OCI-LY1 (cell line): ENCODE results near the gene TNS1.

Source experiments
- H2AFZ ChIP-seq: fragments of 200-600 bp; sonication (generic), shearing (Covaris generic); 2 replicates; pipeline ENCODE4 v1.6.0; 2014; ENCODE audit warnings: antibody characterized with exemption, mild to moderate bottlenecking, low read length
- H3F3A ChIP-seq: fragments of 200-600 bp; sonication (generic), shearing (Covaris generic); 2 replicates; pipeline ENCODE4 v1.6.0; 2014; ENCODE audit warnings: mild to moderate bottlenecking, antibody characterized with exemption, low read length, moderate library complexity; ENCODE audit not compliant: insufficient read depth
- H3K27ac ChIP-seq: fragments of 200-600 bp; sonication (generic); 2 replicates; pipeline ENCODE4 v1.5.1; 2014; ENCODE audit warnings: low read length, mixed run types, mild to moderate bottlenecking, low read depth; ENCODE audit not compliant: poor library complexity, severe bottlenecking
- H3K27me3 ChIP-seq: fragments of 200-600 bp; sonication (generic); 2 replicates; pipeline ENCODE4 v1.6.0; 2014; ENCODE audit warnings: antibody characterized with exemption, mild to moderate bottlenecking, low read length, moderate library complexity; ENCODE audit not compliant: insufficient read depth
- H3K36me3 ChIP-seq: fragments of 200-600 bp; sonication (generic); 2 replicates; pipeline ENCODE4 v1.6.1; 2014; ENCODE audit warnings: mild to moderate bottlenecking, antibody characterized with exemption, low read length, moderate library complexity, mixed read lengths; ENCODE audit not compliant: insufficient read depth
- H3K4me1 ChIP-seq: fragments of 200-600 bp; sonication (generic); 2 replicates; pipeline ENCODE4 v1.5.1; 2014; ENCODE audit warnings: mild to moderate bottlenecking, low read length, moderate library complexity; ENCODE audit not compliant: insufficient read depth, severe bottlenecking
- H3K4me2 ChIP-seq: fragments of 200-600 bp; sonication (generic), shearing (Covaris generic); 2 replicates; pipeline ENCODE4 v1.6.1; 2014; ENCODE audit warnings: low read length
- H3K4me3 ChIP-seq: fragments of 200-600 bp; sonication (generic); 2 replicates; pipeline ENCODE4 v1.5.1; 2014; ENCODE audit warnings: low read length, low read depth, mild to moderate bottlenecking, mixed read lengths; ENCODE audit not compliant: poor library complexity, severe bottlenecking
- H3K79me2 ChIP-seq: fragments of 200-600 bp; shearing (Covaris generic); 2 replicates; pipeline ENCODE4 v1.6.1; 2016; ENCODE audit warnings: mixed run types, low read length, mixed read lengths; ENCODE audit not compliant: insufficient read depth
- H3K9ac ChIP-seq: fragments of 200-600 bp; sonication (generic), shearing (Covaris generic); 2 replicates; pipeline ENCODE4 v1.6.1; 2014; ENCODE audit warnings: mild to moderate bottlenecking, low read length, mixed read lengths
- H3K9me2 ChIP-seq: fragments of 200-600 bp; sonication (generic), shearing (Covaris generic); 2 replicates; pipeline ENCODE4 v1.6.1; 2014; ENCODE audit warnings: low read depth, mild to moderate bottlenecking, low read length, mixed read lengths
- H3K9me3 ChIP-seq: fragments of 200-600 bp; shearing (Covaris generic); 2 replicates; pipeline ENCODE4 v1.6.1; 2014; ENCODE audit warnings: low read length, mixed read lengths
- H4K20me1 ChIP-seq: fragments of 200-600 bp; sonication (generic), shearing (Covaris generic); 2 replicates; pipeline ENCODE4 v1.6.0; 2016; ENCODE audit warnings: mild to moderate bottlenecking, low read length; ENCODE audit not compliant: insufficient read depth
- CTCF ChIP-seq: fragments of 200-600 bp; sonication (generic), shearing (Covaris generic); IDR thresholded peaks from 2 replicates; pipeline ENCODE4 v1.5.1; 2017; ENCODE audit warnings: mild to moderate bottlenecking, antibody characterized with exemption, low read length, moderate library complexity, mixed read lengths
- EZH2 ChIP-seq: fragments of 200-600 bp; sonication (generic), shearing (Covaris generic); IDR thresholded peaks from 2 replicates; pipeline ENCODE4 v1.8.0; 2017; ENCODE audit warnings: borderline replicate concordance, mixed run types, mild to moderate bottlenecking, antibody characterized with exemption, low read length, moderate library complexity, mixed read lengths

The TNS1 gene

DNA sequence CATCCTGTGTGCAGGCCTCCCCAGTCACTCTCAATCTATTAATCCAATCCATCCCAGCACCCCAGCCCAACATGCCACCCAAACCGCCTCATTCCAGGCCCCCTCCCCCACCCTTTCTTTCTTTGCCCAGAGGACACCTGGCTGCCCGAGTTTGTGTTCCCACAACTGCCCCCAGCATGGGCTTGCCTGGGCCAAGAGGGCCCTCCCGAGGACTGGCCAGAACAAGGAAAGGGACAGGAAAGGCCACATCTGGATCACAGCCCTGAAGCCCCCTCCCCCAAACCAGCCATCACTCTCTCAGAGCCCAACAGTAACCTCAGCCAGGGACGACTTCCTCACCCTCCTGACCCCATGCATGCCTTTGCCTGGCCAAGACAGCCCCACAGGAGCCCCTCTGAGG lies 1.2 kb downstream of the TNS1 start:
- Histone ChIP-seq H2AFZ (no peak overlapping the region), H3K9ac (no peak overlapping the region), H4K20me1 (no peaks in the 10 kb centered on the region), H3K27ac (no peak overlapping the region), H3K27me3 (no peaks in the 10 kb centered on the region; the same call in 1 of the 2 replicates), H3K36me3 (no peaks in the 10 kb centered on the region), H3K9me2 (no peaks in the 10 kb centered on the region), H3K4me3 (no peak overlapping the region), H3F3A (no peaks in the 10 kb centered on the region), H3K4me2 (no peak overlapping the region), H3K4me1 (no peaks in the 10 kb centered on the region), H3K9me3 (no peaks in the 10 kb centered on the region), H3K79me2 (no peaks in the 10 kb centered on the region)
- no peak for TF ChIP-seq EZH2
- TF ChIP-seq CTCF: no peak

DNA sequence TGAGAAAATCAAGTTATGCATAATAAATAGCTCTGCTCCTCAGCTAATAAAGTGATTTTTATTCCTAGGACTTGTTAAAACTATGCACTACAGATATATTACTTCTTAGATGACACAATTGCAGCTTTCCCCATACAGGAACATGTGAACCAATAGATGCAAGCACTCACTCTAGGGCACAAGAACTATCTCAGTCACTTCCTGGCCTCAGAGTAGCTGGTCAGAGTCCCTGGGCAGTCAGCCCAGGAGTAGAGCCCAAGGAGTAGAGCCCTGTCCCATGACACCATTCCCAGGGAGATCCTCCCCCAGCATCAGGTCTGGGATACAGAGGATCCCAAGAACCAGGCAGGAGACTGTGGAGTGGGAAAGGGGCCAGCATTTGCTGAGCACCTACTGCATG lies 2.7 kb downstream of the TNS1 start:
- H3K27ac ChIP-seq: no peak overlapping the region
- H3F3A ChIP-seq: no peaks in the 10 kb centered on the region
- H3K36me3 ChIP-seq: no peaks in the 10 kb centered on the region
- H3K9me3 ChIP-seq: no peaks in the 10 kb centered on the region
- H2AFZ ChIP-seq: no peak overlapping the region
- H3K79me2 ChIP-seq: no peaks in the 10 kb centered on the region
- H3K9ac ChIP-seq: no peak overlapping the region
- no peak overlapping the region for H3K4me2 ChIP-seq
- no peaks in the 10 kb centered on the region for H3K9me2 ChIP-seq
- no peaks in the 10 kb centered on the region; the same call in 1 of the 2 replicates for H3K27me3 ChIP-seq
- H3K4me1 ChIP-seq: no peaks in the 10 kb centered on the region
- no peak overlapping the region for H3K4me3 ChIP-seq
- TF ChIP-seq EZH2: no peak
- no peak for TF ChIP-seq CTCF
- H4K20me1 ChIP-seq: no peaks in the 10 kb centered on the region

DNA sequence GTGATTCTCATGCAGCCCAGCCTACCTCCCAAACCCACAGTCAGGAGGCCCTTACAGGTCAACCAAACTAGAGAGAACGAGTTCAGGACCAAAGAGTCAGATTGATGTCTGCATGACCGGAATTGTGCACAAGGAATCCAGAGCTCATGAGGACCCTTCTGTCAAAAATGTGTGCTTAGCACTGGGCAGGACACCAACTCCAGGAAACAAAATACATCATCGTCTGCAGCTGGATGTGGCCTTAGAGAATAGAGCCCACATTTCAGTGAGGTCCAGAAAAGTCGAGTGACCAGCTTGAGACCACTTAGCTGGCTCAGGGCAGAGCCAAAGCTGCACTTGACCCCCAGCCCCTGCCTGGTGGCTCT lies 3.2 kb downstream of the TNS1 start:
- Histone ChIP-seq H3K27ac (no peak overlapping the region), H3K9me3 (no peaks in the 10 kb centered on the region), H3K9me2 (no peaks in the 10 kb centered on the region), H3F3A (no peaks in the 10 kb centered on the region), H4K20me1 (no peaks in the 10 kb centered on the region), H2AFZ (no peak overlapping the region), H3K36me3 (no peaks in the 10 kb centered on the region), H3K27me3 (no peaks in the 10 kb centered on the region; the same call in 1 of the 2 replicates), H3K79me2 (no peaks in the 10 kb centered on the region), H3K9ac (no peak overlapping the region), H3K4me2 (no peak overlapping the region), H3K4me1 (no peaks in the 10 kb centered on the region), H3K4me3 (no peak overlapping the region)
- no peak for TF ChIP-seq CTCF
- TF ChIP-seq EZH2: no peak
